ENCODE measurements around the gene DSCAM. TPM values are rescaled to one million over a fixed set of nuclear protein-coding genes. Genes with fewer than 3 reads are reported as not detected.

The DSCAM gene
- total RNA-seq, 1 experiment from 2014 or later = not detected

- ATAC-seq (no peak), DNase-seq (ENCODE audit: low read depth, low spot score) (no peak)
- H3K4me2 ChIP-seq (ENCODE audit: low read length) = no peak overlapping the region
- intact Hi-C loops (cut with micrococcal nuclease) = no loop called here
- TF ChIP-seq CBX3 (IDR thresholded peaks at IDR 0.05; ENCODE audit: low read depth) (no peak), SIN3A (IDR thresholded peaks at IDR 0.05; ENCODE audit: low read depth) (no peak), POLR2AphosphoS5 (IDR thresholded peaks at IDR 0.05; ENCODE audit: low read depth, low read length) (no peak), EZH2phosphoT487 (IDR thresholded peaks at IDR 0.05; ENCODE audit: borderline replicate concordance) (no peak), JUND (IDR thresholded peaks at IDR 0.05) (no peak), ZNF274 (IDR thresholded peaks at IDR 0.05; ENCODE audit: low read depth, low read length) (no peak), SP1 (IDR thresholded peaks at IDR 0.05; ENCODE audit: low read depth) (no peak), EGR1 (IDR thresholded peaks at IDR 0.05; ENCODE audit: low read depth) (no peak), ZFX (IDR thresholded peaks at IDR 0.05) (no peak)
- TF ChIP-seq, protein P1, sequence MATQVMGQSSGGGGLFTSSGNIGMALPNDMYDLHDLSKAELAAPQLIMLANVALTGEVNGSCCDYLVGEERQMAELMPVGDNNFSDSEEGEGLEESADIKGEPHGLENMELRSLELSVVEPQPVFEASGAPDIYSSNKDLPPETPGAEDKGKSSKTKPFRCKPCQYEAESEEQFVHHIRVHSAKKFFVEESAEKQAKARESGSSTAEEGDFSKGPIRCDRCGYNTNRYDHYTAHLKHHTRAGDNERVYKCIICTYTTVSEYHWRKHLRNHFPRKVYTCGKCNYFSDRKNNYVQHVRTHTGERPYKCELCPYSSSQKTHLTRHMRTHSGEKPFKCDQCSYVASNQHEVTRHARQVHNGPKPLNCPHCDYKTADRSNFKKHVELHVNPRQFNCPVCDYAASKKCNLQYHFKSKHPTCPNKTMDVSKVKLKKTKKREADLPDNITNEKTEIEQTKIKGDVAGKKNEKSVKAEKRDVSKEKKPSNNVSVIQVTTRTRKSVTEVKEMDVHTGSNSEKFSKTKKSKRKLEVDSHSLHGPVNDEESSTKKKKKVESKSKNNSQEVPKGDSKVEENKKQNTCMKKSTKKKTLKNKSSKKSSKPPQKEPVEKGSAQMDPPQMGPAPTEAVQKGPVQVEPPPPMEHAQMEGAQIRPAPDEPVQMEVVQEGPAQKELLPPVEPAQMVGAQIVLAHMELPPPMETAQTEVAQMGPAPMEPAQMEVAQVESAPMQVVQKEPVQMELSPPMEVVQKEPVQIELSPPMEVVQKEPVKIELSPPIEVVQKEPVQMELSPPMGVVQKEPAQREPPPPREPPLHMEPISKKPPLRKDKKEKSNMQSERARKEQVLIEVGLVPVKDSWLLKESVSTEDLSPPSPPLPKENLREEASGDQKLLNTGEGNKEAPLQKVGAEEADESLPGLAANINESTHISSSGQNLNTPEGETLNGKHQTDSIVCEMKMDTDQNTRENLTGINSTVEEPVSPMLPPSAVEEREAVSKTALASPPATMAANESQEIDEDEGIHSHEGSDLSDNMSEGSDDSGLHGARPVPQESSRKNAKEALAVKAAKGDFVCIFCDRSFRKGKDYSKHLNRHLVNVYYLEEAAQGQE (IDR thresholded peaks at IDR 0.05; ENCODE audit: low read depth) = no peak
- TF ChIP-seq, protein P2, sequence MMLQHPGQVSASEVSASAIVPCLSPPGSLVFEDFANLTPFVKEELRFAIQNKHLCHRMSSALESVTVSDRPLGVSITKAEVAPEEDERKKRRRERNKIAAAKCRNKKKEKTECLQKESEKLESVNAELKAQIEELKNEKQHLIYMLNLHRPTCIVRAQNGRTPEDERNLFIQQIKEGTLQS (IDR thresholded peaks at IDR 0.05) = no peak
- H3K9ac ChIP-seq (ENCODE audit: low read length) = no peak overlapping the region
- H3K27ac ChIP-seq (ENCODE audit: low read depth, low read length) = no peak overlapping the region
- BruUV-seq (replicated peaks) = no TSS peak
- CTCF ChIA-PET = no interaction called here
- peaks cover 26 to 41% of the 10 kb centered on the region in 2 experiments; a peak in 2 of 4 replicates for H3K9me3 ChIP-seq (ENCODE audit: control insufficient read depth in 1 of 2, insufficient read depth in 1 of 2, low read depth in 1 of 2, low read length in 2 of 2)
- H3K4me1 ChIP-seq (ENCODE audit: control insufficient read depth in 1 of 2, insufficient read depth in 2 of 2, low read length in 2 of 2) = no peaks in the 10 kb centered on the region
- H2AFZ ChIP-seq (ENCODE audit: low read depth, low read length, poor library complexity, severe bottlenecking) = no peak overlapping the region
- no peaks in the 10 kb centered on the region for H3K36me3 ChIP-seq (ENCODE audit: control insufficient read depth in 1 of 2, insufficient read depth in 2 of 2, low read length in 2 of 2)
- H3K27me3 ChIP-seq (ENCODE audit: insufficient read depth, low read length) = no peaks in the 10 kb centered on the region
- POLR2A ChIA-PET = no interaction called here
- H3K79me2 ChIP-seq (ENCODE audit: insufficient read depth, low read length) = no peaks in the 10 kb centered on the region
- H3K4me3 ChIP-seq (replicated peaks in 1 of 2; ENCODE audit: low read depth in 1 of 2, low read length in 2 of 2) = no peak overlapping the region
- no peaks in the 10 kb centered on the region for H3K9me2 ChIP-seq (ENCODE audit: insufficient read depth)
- RAD21 ChIA-PET (ENCODE audit: low non-redundant PET in 1 of 2, low total read pairs in 2 of 2, uncharacterized antibody in 2 of 2, unreplicated experiment in 2 of 2) = no interaction called here
- no peaks in the 10 kb centered on the region for H4K20me1 ChIP-seq (ENCODE audit: insufficient read depth)
Observed at GRCh38 chr21:40562242-40563002, 284.5 kb downstream of the DSCAM start.

All from HCT116 (cell line).